SH-SY5Y (cell line): ENCODE measurements around the gene MTG1.

ENCODE experiments used
- GATA2 ChIP-seq: IDR thresholded peaks from 2 replicates; pipeline ENCODE4 v1.6.1; 2011; ENCODE audit warnings: mild to moderate bottlenecking, low read depth, low read length
- GATA3 ChIP-seq: IDR thresholded peaks from 2 replicates; pipeline ENCODE4 v1.6.1; 2011; ENCODE audit warnings: low read depth, mild to moderate bottlenecking, low read length, moderate library complexity

MTG1 gene, protein sequence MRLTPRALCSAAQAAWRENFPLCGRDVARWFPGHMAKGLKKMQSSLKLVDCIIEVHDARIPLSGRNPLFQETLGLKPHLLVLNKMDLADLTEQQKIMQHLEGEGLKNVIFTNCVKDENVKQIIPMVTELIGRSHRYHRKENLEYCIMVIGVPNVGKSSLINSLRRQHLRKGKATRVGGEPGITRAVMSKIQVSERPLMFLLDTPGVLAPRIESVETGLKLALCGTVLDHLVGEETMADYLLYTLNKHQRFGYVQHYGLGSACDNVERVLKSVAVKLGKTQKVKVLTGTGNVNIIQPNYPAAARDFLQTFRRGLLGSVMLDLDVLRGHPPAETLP

DNA sequence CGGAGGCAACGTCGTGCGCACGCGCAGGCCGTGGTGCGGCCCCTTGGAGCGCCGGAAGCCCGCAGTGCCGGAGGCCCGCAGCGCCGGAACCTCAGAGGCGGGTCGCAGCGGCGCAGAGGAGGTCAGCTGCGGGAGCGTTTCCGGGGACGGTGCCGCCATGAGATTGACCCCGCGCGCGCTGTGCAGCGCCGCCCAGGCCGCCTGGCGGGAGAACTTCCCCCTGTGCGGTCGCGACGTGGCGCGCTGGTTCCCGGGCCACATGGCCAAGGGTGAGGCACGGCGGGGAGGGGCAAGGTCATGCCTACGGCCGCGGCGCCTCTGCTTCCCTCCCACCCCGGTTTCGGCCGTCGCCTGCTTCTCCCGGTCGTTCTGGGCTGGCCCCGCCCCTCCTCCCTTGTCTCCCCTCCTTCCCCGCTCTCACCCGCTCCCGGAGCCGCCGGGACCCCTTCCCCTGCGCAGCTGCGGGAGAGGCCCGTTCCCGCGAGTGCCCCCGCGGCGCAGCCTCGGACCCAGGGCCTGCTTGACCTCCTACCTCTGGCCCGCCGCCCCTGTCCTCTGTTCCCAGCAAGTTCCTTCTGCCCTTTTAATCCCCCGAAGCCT lies at the start of gene MTG1:
Gene MTG1 (plus strand): TSS at position 94 of the 600 bp plus-strand sequence. CDS start 64 bp downstream, at position 158.
- TF ChIP-seq GATA2 = no peak
- TF ChIP-seq GATA3 = no peak

DNA sequence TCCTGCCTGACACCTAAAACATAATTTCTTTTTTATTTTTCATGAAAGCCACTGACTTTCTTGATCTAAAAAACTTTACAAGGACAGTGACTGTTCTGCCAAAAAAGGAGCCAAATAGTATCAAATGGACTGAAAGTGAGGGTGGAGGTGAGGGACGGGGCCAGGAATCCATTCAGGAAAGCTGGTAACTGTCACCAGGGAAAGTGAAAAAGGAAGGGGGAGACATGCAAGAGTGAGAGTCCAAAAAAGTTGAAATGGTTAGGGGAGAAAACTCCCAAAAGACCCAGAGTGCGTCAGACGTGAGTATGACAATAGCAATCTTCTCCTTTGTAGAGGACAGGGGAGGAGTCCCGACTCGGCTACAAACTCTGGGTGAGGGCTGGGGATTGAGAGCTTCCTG lies 49.7 kb upstream of the MTG1 start:
- TF ChIP-seq GATA2 (no peak), GATA3 (no peak)

DNA sequence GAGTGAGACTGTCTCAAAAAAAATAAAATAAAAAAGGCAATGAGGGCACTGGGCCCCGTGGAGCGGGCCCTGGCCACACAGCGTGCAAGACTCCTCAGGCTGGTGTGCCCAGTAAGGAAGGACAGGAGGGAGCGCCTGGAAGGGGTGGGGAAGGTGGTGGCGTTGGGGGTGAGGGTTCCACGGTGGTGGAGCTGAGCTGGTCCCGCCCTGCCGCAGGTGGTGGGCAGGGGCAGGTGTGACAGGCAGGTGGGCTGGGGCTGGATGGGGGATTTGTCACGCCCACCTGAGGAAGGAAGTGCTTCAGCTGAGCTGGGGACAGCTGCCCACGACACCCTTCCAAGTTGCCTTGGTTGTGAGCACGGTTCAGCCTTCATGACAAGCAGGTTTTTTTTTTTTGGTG lies 47.5 kb upstream of the MTG1 start:
- TF ChIP-seq GATA2 = no peak
- no peak for TF ChIP-seq GATA3

DNA sequence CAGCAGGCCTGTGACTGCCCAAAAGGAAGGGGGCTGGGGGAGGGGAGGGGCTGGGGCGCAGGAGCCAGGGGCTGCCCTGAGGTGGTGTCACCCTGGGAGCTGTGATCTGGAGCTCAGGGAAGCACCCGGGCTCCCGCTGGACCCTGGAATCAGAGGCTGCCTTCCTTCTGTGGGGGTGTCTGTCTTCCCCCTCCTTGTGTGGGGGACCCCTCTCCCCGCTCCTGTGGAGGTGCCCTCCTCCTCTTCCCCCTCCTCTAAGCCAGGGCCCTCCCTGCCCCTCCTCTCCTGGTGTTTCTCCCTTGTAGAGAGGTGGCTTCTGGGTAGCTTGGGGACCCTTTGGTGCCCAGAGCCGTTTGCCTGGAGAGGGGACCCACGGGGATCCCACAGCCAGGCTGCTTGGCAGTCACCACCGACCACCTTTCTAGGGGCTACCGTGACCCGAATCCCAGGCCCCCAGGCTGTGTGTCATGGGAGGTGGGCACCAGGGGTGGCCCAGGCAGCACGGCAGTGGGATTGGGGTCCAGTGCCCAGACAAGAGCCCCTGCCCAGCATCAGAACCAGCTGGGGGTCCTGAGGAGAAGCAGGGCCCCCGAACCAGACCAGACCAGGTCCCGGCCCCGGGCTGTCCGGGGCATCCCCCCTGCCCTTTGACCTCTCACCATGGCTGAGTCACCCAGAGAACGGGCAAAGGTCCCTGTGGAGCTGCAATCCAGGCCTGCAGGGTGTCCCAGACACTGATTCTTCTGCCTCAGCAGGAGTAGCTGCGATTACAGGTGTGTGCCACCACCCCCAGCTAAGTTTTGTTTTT lies 46.0 kb upstream of the MTG1 start:
- TF ChIP-seq GATA2 (no peak), GATA3 (no peak)

DNA sequence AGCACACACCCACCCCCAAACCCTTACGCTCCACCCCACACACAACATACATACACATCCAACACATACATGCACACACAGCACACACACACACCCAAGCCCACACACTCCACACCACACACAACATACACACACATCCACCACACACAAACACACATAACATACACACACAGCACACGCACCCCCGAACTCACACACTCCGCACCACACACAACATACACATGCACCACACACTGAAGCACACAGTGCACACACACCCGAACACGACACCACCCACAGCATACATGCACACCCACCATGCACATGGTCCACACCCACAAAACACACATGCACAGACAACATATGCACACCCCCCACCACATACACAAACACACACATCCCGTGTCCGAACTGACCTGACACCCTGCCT lies 44.8 kb upstream of the MTG1 start:
- TF ChIP-seq GATA3 (no peak), GATA2 (no peak)

DNA sequence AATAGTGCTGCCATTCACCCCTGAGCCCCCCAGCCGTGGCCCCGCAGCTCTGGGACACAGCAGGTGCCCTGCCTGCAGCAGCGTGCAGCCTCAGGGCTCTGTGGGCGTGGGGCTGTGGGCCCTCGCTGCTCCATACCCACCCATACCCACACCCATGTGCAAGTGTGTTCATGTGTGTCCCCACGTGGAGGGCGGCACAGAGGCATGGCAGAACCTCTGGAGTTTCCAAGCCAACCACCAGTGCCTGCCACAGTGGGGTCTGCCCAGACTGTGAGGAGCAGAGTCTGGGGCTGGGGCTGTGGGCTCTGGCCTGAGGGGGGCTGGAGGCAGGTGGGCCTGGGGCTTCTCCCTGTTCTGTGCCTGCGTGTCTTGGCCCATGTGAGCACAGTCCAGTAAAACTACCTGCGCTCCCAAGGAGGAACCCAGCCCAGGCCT lies 44.4 kb upstream of the MTG1 start:
- TF ChIP-seq GATA3 (no peak), GATA2 (no peak)

DNA sequence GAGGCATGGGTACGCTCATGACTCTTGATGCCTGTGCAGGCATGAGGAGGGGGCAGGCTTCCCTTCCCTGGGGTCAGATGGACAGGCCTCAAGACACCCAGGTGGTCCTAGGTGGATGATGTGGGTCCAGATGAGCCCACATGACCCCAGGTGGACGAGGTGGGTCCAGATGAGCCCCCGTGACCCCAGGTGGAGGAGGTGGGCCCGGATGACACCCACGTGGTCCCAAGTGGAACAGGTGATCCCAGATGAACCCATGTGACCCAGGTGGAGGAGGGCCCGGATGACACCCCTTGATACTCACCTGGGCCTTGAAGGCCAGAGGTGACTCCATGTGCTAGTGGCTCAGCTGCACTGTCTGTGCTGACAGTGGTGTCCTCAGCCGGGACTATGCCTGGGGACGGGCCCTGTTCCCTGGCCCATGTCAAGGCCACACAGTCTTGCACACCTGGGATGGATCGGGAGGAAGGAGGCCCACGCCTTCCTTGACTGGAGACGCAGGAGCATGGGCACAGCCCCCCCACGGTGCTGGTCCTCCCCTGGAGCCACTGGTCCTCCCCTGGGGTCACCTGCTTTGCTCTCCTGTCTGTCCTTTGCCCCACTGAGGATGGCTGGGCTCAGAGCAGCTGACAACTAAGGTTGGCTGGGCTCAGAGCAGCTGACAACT lies 43.5 kb upstream of the MTG1 start:
- no peak for TF ChIP-seq GATA3

DNA sequence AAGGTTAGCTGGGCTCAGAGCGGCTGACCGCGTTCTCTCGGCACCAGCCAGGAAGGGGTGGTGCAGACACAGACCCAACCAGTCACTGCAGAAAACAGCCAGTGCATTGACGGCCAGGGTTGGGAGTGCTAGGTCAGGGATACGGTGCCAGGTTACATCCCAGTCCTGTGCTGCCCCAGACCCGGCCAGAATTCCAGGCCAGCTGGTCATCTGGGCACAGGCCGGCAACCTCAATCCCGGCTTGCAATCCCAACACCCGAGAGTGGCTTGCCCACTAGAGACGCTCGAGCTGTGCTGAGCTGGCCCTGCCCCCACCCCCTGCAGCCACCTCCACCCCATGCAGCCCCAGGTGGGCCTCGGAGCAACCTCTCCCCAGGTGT lies 43.0 kb upstream of the MTG1 start:
- TF ChIP-seq GATA3 = no peak
- TF ChIP-seq GATA2 = no peak

DNA sequence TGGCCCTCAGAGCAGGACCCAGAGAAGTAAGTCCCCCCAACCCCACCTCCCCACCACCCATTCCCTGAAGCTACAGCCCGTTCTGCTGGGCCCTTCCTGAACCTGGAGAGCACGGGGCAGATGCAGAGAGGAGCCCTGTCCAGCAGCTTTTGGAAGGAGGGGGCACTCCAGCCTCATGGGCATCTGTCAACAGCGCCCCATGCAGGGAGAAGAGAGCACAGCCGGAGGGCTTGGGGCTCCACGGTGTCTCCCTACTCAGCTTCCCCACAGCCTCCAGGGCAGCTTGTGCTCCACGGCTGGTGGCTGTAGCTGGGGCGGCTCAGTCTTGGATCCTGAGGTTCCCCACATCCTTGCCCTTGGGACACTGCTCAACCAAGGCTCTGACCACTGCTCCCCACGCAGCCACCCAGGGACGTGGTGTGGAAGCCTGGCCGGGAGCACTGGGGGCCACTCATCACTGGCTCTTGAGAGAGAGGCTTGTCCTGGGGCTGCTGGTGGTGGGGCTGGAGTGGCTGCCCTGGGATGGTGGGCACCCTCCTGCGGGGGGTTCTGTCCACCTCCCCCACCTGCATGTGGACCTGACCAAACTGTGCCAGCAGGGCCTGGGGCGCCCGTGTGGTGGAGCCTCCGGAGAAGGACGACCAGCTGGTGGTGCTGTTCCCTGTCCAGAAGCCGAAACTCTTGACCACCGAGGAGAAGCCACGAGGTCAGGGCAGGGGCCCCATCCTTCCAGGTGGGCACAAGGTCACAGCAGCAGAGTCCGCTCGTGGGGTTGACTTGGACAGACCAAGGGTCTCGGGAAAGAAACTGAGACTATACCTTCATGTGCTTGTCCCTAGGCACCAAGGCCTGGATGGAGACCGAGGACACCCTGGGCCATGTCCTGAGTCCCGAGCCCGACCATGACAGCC lies 42.3 kb upstream of the MTG1 start:
- no peak for TF ChIP-seq GATA2
- no peak for TF ChIP-seq GATA3

DNA sequence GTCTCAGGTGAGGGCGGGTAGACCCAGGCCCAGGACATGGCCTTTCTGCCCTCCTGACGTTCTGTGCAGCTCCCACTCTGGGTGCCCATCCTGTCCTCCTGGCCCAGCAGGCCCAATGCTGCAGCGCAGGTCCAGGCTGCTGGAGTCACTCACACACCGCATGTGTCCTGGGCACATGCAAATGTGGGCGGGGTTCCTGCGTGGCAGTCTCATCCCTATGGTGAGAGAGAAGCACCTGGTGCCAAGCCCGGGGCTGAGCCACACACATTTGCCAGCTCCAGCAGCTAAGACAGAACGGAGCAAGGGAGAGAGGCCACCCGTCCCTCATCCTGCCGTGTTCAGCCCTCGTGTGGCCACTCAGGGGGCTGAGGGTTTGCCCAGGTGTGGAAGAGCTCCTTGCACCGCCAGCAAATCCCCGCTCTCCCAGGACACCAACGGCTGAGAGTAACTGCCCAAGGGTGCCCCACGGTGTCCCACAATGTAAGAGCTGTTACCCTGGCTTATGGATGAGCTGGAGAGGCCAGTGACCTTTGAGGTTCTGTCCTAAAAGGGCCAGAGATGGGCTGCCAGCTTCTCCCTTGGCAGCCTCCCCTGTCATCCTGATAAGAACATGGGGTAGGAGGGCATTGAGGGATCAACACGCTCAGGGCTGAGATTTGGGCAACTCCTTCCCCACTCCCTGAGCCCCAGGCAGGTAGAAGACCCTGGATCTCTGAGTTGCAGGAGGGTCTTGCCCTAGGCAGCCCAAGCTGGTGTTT lies 40.6 kb upstream of the MTG1 start:
- no peak for TF ChIP-seq GATA2
- no peak for TF ChIP-seq GATA3

DNA sequence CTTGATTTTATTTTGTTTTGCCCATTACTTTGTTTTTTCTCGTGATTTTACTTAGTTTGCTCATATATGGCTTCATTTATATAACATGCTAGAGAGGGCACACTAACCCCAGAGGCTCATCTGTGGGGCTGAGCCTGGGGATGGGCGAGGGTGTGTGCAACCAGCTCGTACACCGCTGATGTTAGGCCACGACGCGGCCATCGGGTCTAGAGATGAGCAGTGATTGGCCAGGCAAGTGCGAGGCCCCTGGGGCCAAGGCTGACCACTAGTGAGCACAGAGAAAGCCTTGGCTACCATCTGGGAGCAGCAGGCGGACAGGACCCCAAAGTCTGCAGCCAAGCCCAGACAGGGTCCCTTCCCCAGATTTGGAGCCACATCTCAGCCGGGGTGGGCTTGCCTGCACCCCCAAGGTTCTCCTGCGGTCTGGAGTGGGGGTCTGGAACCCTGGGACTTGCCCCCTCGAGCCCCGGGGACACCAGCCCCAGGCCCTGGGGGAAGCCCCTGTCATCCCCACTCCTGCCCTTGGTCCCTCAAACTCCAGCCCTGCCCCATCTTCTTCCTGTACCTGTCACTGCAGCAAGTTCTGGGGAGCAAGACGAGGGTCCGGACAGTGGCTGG lies 39.9 kb upstream of the MTG1 start:
- no peak for TF ChIP-seq GATA3
- TF ChIP-seq GATA2 = no peak

DNA sequence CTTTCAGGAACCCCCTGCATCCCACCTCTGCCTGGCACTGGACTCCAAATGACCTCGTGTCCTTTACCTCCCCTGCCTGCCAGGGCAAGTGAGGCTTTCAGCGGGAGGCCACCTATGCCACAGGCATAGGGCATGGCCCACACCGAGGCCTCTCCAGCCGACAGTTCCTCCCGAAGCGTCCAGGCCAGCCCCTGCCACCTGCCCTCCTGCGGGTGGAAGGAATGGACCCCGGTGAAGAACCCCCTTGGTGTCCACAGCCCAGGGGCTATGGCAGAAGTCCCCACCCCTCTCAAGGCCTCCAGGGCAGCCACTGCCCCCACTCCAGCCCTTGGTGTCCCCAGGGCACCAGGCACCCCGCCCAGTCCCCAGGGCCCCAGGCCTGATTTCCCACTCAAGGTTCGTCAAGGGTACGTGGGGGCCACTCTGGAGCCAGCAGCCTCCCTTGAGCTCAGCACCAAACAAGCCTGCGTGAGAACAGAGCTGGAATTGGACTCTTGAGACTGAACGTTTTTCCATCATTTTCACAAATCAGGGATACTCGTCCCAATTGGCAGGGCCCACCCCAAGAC lies 39.2 kb upstream of the MTG1 start:
- TF ChIP-seq GATA3 = no peak
- no peak for TF ChIP-seq GATA2

DNA sequence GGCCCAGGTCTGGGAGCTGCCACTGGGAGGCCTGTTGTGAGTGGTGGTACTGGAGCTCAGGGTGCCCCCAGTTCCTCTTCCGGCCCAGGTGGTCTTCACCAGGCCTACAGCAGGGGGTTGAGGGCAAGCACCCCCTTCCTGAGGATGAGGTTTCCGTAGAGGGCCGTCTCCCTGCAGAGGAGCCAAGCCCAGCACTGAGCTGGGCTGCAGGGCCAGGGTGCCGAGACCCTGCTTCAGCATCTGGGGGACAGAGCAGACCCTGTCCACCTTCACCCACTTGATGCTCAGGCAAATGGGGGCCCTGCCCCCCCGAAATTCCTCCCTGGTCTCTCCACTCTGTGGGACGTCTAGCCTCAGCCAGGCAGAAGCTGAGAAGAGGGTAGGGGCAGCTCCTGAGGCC lies 38.7 kb upstream of the MTG1 start:
- TF ChIP-seq GATA3 = no peak
- no peak for TF ChIP-seq GATA2

DNA sequence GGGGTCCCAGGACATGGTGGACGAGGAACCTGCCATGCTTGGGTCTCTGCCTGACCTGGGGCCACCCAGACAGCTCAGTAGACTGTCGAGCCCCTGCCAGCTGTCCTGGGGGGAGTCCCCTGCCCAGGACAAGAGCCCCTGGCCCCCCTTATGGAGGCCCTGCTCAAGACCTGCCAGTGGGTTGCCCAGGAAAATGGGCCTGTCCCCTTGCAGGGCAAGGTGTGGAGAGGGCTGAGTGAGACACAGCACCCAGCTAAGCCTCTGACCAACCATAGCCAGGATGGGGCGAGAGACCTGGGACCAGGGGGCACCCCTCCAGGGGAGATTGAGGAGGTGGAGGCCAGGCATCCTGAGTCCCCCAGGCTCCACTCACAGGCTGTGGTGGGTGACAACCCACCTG lies 38.0 kb upstream of the MTG1 start:
- no peak for TF ChIP-seq GATA3
- no peak for TF ChIP-seq GATA2
